Stimulated activated memory B cell treated with anti-CD40 and anti-IgM and Interleukin-4, amounts not matched to agents 10 μg/mL and 1 μg/mL and 100 μg/mL, for 72 hours (primary cell): ENCODE results near the gene LSP1.

Source experiments
- ATAC-seq: fragments of 150-1000 bp; cut with Tn5 transposase; 2 replicates; pipeline ENCODE4 v1.10.0; 2021
- H3K27ac Mint-ChIP-seq: one replicate; pipeline ENCODE4 v1.8.0; 2022; ENCODE audit warnings: mild to moderate bottlenecking, mixed read lengths
- H3K27me3 Mint-ChIP-seq: one replicate; pipeline ENCODE4 v1.8.0; 2022; ENCODE audit warnings: mixed read lengths
- H3K36me3 Mint-ChIP-seq: one replicate; pipeline ENCODE4 v1.8.0; 2022; ENCODE audit warnings: mixed read lengths
- H3K4me1 Mint-ChIP-seq: one replicate; pipeline ENCODE4 v1.8.0; 2022; ENCODE audit warnings: mixed read lengths
- H3K4me3 Mint-ChIP-seq: one replicate; pipeline ENCODE4 v1.8.0; 2022; ENCODE audit warnings: mild to moderate bottlenecking, moderate library complexity, mixed read lengths
- H3K9me3 Mint-ChIP-seq: one replicate; pipeline ENCODE4 v1.8.0; 2022; ENCODE audit warnings: mixed read lengths

LSP1 gene

DNA sequence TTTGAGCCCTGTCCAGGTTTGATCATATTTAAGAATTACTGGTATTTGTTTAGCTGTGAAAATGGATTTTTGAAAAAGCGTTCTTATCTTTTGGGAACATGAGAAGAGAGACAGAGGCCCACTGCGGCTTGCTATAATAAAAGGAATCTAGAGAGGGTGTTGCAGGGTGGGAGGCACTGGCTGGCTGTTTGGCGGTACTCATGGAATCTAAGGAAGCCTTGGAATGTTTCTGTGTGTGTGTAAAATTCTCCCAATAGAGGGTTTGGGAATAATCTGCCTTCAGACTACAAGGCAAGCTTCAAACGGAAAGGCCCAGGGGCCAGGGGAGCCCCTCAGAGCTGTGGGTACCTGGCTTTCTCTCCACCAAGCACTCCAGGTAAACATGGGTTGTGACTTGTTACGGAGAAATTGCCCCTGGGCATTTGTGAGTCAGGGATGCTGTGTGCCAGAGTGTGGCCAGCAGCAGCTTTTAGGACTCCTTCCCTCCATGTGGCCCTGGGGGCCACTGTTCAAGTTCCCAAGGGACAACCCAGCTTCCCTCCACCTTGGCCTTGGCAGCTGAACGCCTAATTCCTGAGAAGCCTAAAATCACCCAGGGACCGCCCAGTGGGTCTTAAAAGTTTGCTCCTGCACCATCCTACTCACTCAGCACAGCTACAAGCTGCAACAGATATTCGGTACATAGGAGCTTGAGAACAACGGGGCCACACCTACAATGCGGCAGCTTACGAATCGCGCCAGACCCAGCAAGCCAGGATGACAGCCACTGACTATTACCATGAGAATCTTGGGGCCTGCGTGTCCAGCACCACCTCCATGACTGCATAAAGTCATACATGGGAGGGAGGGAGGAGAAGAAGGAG lies 32.2 kb upstream of the LSP1 start:
- no peak for ATAC-seq
- Mint-ChIP-seq H3K4me3 (no peak overlapping the region), H3K9me3 (peaks cover 16% of the 10 kb centered on the region), H3K27me3 (peaks cover 30% of the 10 kb centered on the region), H3K36me3 (no peaks in the 10 kb centered on the region), H3K27ac (no peak overlapping the region), H3K4me1 (peaks cover 4% of the 10 kb centered on the region)

DNA sequence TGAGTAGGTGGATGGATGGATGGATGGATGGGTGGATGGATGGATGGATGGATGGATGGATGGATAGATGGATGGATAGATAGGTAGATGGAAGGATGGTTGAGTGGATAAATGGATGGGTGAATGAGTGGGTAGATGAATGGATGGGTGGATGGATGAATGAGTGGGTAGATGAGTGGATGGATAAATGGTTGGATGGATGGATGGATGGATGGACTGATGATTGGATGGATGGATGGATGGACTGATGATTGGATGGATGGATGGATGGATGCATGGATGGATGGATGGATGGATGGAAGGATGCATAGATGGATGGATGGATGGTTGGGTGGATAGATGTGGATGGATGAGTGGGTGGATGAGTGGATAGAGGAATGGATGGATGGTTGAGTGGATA lies 31.3 kb upstream of the LSP1 start:
- ATAC-seq = no peak
- Mint-ChIP-seq H3K9me3 (peaks cover 16% of the 10 kb centered on the region), H3K4me3 (no peak overlapping the region), H3K36me3 (no peaks in the 10 kb centered on the region), H3K27me3 (peaks cover 35% of the 10 kb centered on the region), H3K4me1 (peaks cover 4% of the 10 kb centered on the region), H3K27ac (no peak overlapping the region)

DNA sequence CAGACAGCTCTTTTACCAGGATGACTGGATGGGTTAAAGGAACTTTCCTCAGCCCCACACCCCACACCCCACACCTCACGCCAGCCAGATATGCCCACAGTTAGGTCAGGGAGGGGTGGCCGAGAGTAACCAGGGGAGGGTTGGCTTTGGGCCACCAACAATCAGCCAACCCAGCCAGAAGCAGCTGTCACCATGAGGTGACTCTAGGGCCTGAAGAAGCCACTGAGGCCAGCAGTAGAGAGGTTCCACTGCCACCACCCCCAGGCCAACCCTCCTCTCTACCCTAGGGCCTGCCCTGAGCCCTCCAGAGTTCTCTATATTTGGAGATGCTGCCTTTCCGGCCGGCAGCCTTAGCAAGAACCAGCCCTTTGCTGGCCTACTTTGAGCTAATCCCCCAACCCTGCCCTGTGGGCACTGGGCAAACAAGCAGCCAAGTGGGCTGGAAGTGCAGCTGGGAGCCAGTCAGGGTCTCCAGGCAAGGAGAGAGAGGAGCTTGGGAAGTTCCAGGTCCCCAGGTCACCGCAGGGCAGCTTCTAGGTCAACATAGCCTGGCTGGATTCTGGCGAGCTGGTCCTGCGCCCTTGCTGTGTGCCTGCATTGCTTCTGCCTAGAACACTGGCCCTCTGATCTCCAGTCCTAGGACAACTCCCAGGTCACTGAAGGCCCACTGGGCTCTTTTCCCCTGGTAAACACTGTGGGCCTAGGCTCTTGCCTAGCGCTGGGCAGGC lies 30.1 kb upstream of the LSP1 start:
- Mint-ChIP-seq H3K36me3 (no peaks in the 10 kb centered on the region), H3K4me1 (peaks cover 4% of the 10 kb centered on the region), H3K27me3 (peaks cover 48% of the 10 kb centered on the region), H3K9me3 (peaks cover 16% of the 10 kb centered on the region), H3K4me3 (no peak overlapping the region), H3K27ac (no peak overlapping the region)
- no peak for ATAC-seq

- H3K4me1 Mint-ChIP-seq = peaks cover 4% of the 10 kb centered on the region
- no peak for ATAC-seq
- H3K4me3 Mint-ChIP-seq = no peak overlapping the region
- H3K27ac Mint-ChIP-seq = no peak overlapping the region
- H3K27me3 Mint-ChIP-seq = peaks cover 55% of the 10 kb centered on the region
- peaks cover 13% of the 10 kb centered on the region for H3K9me3 Mint-ChIP-seq
- H3K36me3 Mint-ChIP-seq = no peaks in the 10 kb centered on the region
Observed at GRCh38 chr11:1823376-1824220, 29.3 kb upstream of the LSP1 start.

DNA sequence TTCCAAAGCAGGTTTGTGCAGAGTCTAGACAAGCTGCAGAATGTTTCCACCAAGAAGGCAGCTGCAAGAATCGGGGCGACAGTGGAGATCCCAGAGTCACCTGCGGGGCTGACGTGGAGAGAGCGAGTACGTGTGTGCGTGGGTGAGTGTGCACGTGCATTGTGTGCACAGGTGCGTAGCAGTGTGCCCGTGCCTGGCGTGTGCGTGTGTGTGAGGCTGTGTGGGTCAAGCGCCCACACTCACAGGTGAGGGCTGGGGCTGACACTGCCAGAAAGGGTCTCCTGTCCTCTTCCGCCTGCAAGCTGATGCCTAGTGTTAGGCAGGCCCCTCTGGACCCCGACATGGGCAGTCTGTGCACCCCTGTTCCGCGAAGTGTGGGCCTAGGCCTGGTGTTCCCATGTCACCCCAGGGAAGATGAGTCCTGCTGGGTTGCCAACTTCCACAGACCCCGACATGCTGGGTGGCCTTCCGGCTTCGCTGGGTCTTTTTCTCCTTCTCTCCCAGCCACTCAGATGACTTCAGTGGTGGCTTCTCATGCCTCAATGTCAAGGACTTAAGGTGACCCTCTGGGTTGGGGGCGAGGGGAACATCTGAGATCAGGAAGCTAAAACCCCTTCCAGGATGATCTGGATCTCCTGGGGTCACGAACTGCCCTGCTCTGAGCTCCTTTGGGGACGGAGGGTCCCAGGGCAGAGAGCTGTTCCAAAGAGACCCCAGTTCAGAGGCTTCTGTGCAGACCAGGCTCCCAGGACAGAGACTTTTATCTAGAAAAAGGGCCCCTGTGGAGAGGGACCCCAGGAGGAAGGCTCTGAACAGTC lies 28.5 kb upstream of the LSP1 start:
- no peak overlapping the region for H3K4me3 Mint-ChIP-seq
- ATAC-seq = no peak
- no peaks in the 10 kb centered on the region for H3K36me3 Mint-ChIP-seq
- peaks cover 63% of the 10 kb centered on the region for H3K27me3 Mint-ChIP-seq
- H3K27ac Mint-ChIP-seq = no peak overlapping the region
- peaks cover 4% of the 10 kb centered on the region for H3K4me1 Mint-ChIP-seq
- peaks cover 9% of the 10 kb centered on the region for H3K9me3 Mint-ChIP-seq

- Mint-ChIP-seq H3K4me1 (peaks cover 4% of the 10 kb centered on the region), H3K4me3 (no peak overlapping the region), H3K36me3 (no peaks in the 10 kb centered on the region), H3K27me3 (peaks cover 66% of the 10 kb centered on the region), H3K27ac (no peak overlapping the region), H3K9me3 (peaks cover 8% of the 10 kb centered on the region)
- peak; percentile 32 for ATAC-seq
Observed at GRCh38 chr11:1825039-1825740, 27.7 kb upstream of the LSP1 start.

GRCh38 chr11:1825785-1826451 lies 27.0 kb upstream of the LSP1 start:
- no peak overlapping the region for H3K27ac Mint-ChIP-seq
- ATAC-seq = no peak
- peaks cover 4% of the 10 kb centered on the region for H3K4me1 Mint-ChIP-seq
- no peak overlapping the region for H3K4me3 Mint-ChIP-seq
- peaks cover 70% of the 10 kb centered on the region for H3K27me3 Mint-ChIP-seq
- peaks cover 8% of the 10 kb centered on the region for H3K9me3 Mint-ChIP-seq
- H3K36me3 Mint-ChIP-seq = no peaks in the 10 kb centered on the region

- no peaks in the 10 kb centered on the region for H3K36me3 Mint-ChIP-seq
- peaks cover 71% of the 10 kb centered on the region for H3K27me3 Mint-ChIP-seq
- H3K9me3 Mint-ChIP-seq = peaks cover 2% of the 10 kb centered on the region
- peaks cover 4% of the 10 kb centered on the region for H3K4me1 Mint-ChIP-seq
- no peak overlapping the region for H3K4me3 Mint-ChIP-seq
- no peak overlapping the region for H3K27ac Mint-ChIP-seq
- no peak for ATAC-seq
Observed at GRCh38 chr11:1826552-1827094, 26.3 kb upstream of the LSP1 start.

GRCh38 chr11:1827095-1827813 lies 25.6 kb upstream of the LSP1 start:
- ATAC-seq = no peak
- H3K27me3 Mint-ChIP-seq = peaks cover 77% of the 10 kb centered on the region
- H3K4me1 Mint-ChIP-seq = peaks cover 10% of the 10 kb centered on the region
- no peaks in the 10 kb centered on the region for H3K36me3 Mint-ChIP-seq
- no peak overlapping the region for H3K4me3 Mint-ChIP-seq
- no peak overlapping the region for H3K27ac Mint-ChIP-seq
- no peaks in the 10 kb centered on the region for H3K9me3 Mint-ChIP-seq

GRCh38 chr11:1827931-1828330 lies 25.0 kb upstream of the LSP1 start:
- Mint-ChIP-seq H3K4me3 (no peak overlapping the region), H3K36me3 (no peaks in the 10 kb centered on the region), H3K4me1 (peaks cover 11% of the 10 kb centered on the region), H3K27ac (no peak overlapping the region), H3K27me3 (peaks cover 77% of the 10 kb centered on the region), H3K9me3 (no peaks in the 10 kb centered on the region)
- no peak for ATAC-seq

DNA sequence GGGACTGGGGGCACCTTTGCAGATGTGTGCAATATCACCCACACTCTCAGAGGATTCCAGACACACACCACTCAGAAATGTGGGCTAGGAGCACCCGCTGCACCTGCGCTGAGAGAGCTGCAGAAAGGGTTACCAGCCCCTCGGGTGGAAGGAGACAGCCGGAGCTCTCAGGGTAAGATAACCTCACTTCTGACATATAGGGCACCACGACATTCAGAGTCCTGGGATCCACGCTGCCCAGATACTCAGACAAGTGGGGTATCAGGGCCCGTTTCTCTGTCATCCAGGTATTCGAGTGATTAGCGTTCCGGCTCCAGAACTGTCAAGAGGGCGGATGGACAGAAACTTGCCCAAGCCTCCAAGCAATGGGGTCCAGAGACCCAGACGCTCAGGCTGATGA lies 24.3 kb upstream of the LSP1 start:
- Mint-ChIP-seq H3K27ac (no peak overlapping the region), H3K4me3 (no peak overlapping the region), H3K4me1 (peaks cover 11% of the 10 kb centered on the region), H3K36me3 (no peaks in the 10 kb centered on the region), H3K27me3 (peaks cover 77% of the 10 kb centered on the region), H3K9me3 (no peaks in the 10 kb centered on the region)
- ATAC-seq = no peak

DNA sequence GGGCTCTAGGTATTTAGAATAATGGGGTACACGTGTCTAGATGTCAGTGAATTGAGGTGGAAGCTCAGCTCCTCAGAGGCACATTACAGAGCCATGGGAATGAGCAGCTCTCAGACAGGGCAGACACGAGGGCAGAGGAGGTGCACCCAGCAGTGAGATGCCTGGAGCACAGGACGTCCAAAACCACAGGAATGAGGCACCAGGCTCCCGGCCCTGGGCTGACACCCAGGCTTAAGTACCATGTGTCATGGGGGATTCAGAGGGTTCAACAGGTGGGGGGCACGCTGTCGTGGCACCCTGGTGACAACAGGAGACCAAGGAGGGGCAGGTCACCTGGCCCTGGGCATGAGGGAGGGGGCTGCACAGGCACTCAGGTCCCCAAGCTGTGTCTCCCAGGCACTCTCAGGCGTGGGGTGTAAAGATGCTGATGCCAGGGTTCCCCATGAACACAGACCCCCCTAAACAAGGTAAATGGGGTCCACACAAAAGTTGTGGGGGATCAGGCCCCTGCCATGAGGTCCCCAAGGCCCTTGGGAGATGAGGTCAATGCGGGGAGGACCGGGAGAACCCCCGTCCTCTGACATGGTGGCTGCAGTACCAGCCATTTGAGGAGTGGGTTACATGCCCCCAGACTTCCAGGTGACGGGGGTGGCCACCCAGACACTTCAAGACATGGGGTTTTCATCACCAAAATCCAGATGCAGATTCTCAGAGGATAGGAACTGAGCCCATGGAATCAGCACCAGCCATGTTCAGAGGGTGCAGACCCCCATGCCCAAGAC lies 23.7 kb upstream of the LSP1 start:
- no peak for ATAC-seq
- H3K36me3 Mint-ChIP-seq = no peaks in the 10 kb centered on the region
- H3K4me3 Mint-ChIP-seq = no peak overlapping the region

More for the DNA sequence above, 23.7 kb upstream of the LSP1 start:
- H3K4me1 Mint-ChIP-seq = peaks cover 8% of the 10 kb centered on the region
- H3K9me3 Mint-ChIP-seq = no peaks in the 10 kb centered on the region
- H3K27ac Mint-ChIP-seq = no peak overlapping the region
- peaks cover 77% of the 10 kb centered on the region for H3K27me3 Mint-ChIP-seq
